ENCODE measurements around the gene FNDC3B.

- TF ChIP-seq POLR2AphosphoS5 (IDR thresholded peaks at IDR 0.05; ENCODE audit: low read depth, low read length), result no peak
- no peak for TF ChIP-seq REST (IDR thresholded peaks at IDR 0.05; ENCODE audit: insufficient read depth in 1 of 2, low read depth in 2 of 2, low read length in 2 of 2)
- TF ChIP-seq FOXP2 (optimal IDR thresholded peaks at IDR 0.05; ENCODE audit: borderline replicate concordance, extremely low read depth, extremely low read length, insufficient read depth), result no peak
These were observed 48.2 kb upstream of the FNDC3B start for GRCh38 chr3:171991166-171991565.

All from PFSK-1 (cell line).